OCI-LY1 (cell line): ENCODE results near the gene PEAK1.

Source experiments
- H2AFZ ChIP-seq: fragments of 200-600 bp; sonication (generic), shearing (Covaris generic); 2 replicates; pipeline ENCODE4 v1.6.0; 2014; ENCODE audit warnings: antibody characterized with exemption, mild to moderate bottlenecking, low read length
- H3F3A ChIP-seq: fragments of 200-600 bp; sonication (generic), shearing (Covaris generic); 2 replicates; pipeline ENCODE4 v1.6.0; 2014; ENCODE audit warnings: mild to moderate bottlenecking, antibody characterized with exemption, low read length, moderate library complexity; ENCODE audit not compliant: insufficient read depth
- H3K27ac ChIP-seq: fragments of 200-600 bp; sonication (generic); 2 replicates; pipeline ENCODE4 v1.5.1; 2014; ENCODE audit warnings: low read length, mixed run types, mild to moderate bottlenecking, low read depth; ENCODE audit not compliant: poor library complexity, severe bottlenecking
- H3K27me3 ChIP-seq: fragments of 200-600 bp; sonication (generic); 2 replicates; pipeline ENCODE4 v1.6.0; 2014; ENCODE audit warnings: antibody characterized with exemption, mild to moderate bottlenecking, low read length, moderate library complexity; ENCODE audit not compliant: insufficient read depth
- H3K36me3 ChIP-seq: fragments of 200-600 bp; sonication (generic); 2 replicates; pipeline ENCODE4 v1.6.1; 2014; ENCODE audit warnings: mild to moderate bottlenecking, antibody characterized with exemption, low read length, moderate library complexity, mixed read lengths; ENCODE audit not compliant: insufficient read depth
- H3K4me1 ChIP-seq: fragments of 200-600 bp; sonication (generic); 2 replicates; pipeline ENCODE4 v1.5.1; 2014; ENCODE audit warnings: mild to moderate bottlenecking, low read length, moderate library complexity; ENCODE audit not compliant: insufficient read depth, severe bottlenecking
- H3K4me2 ChIP-seq: fragments of 200-600 bp; sonication (generic), shearing (Covaris generic); 2 replicates; pipeline ENCODE4 v1.6.1; 2014; ENCODE audit warnings: low read length
- H3K4me3 ChIP-seq: fragments of 200-600 bp; sonication (generic); 2 replicates; pipeline ENCODE4 v1.5.1; 2014; ENCODE audit warnings: low read length, low read depth, mild to moderate bottlenecking, mixed read lengths; ENCODE audit not compliant: poor library complexity, severe bottlenecking
- H3K79me2 ChIP-seq: fragments of 200-600 bp; shearing (Covaris generic); 2 replicates; pipeline ENCODE4 v1.6.1; 2016; ENCODE audit warnings: mixed run types, low read length, mixed read lengths; ENCODE audit not compliant: insufficient read depth
- H3K9ac ChIP-seq: fragments of 200-600 bp; sonication (generic), shearing (Covaris generic); 2 replicates; pipeline ENCODE4 v1.6.1; 2014; ENCODE audit warnings: mild to moderate bottlenecking, low read length, mixed read lengths
- H3K9me2 ChIP-seq: fragments of 200-600 bp; sonication (generic), shearing (Covaris generic); 2 replicates; pipeline ENCODE4 v1.6.1; 2014; ENCODE audit warnings: low read depth, mild to moderate bottlenecking, low read length, mixed read lengths
- H3K9me3 ChIP-seq: fragments of 200-600 bp; shearing (Covaris generic); 2 replicates; pipeline ENCODE4 v1.6.1; 2014; ENCODE audit warnings: low read length, mixed read lengths
- H4K20me1 ChIP-seq: fragments of 200-600 bp; sonication (generic), shearing (Covaris generic); 2 replicates; pipeline ENCODE4 v1.6.0; 2016; ENCODE audit warnings: mild to moderate bottlenecking, low read length; ENCODE audit not compliant: insufficient read depth
- CTCF ChIP-seq: fragments of 200-600 bp; sonication (generic), shearing (Covaris generic); IDR thresholded peaks from 2 replicates; pipeline ENCODE4 v1.5.1; 2017; ENCODE audit warnings: mild to moderate bottlenecking, antibody characterized with exemption, low read length, moderate library complexity, mixed read lengths
- EZH2 ChIP-seq: fragments of 200-600 bp; sonication (generic), shearing (Covaris generic); IDR thresholded peaks from 2 replicates; pipeline ENCODE4 v1.8.0; 2017; ENCODE audit warnings: borderline replicate concordance, mixed run types, mild to moderate bottlenecking, antibody characterized with exemption, low read length, moderate library complexity, mixed read lengths

The PEAK1 gene

GRCh38 chr15:77091097-77091496 is 328.8 kb downstream of the PEAK1 start:
- Histone ChIP-seq H2AFZ (no peak overlapping the region), H4K20me1 (no peaks in the 10 kb centered on the region), H3K36me3 (no peaks in the 10 kb centered on the region), H3K9me3 (no peaks in the 10 kb centered on the region), H3K4me2 (no peak overlapping the region), H3K27ac (no peak overlapping the region), H3K79me2 (no peaks in the 10 kb centered on the region), H3F3A (no peaks in the 10 kb centered on the region), H3K4me3 (no peak overlapping the region), H3K4me1 (no peaks in the 10 kb centered on the region), H3K9me2 (no peaks in the 10 kb centered on the region), H3K27me3 (no peaks in the 10 kb centered on the region), H3K9ac (no peak overlapping the region)
- no peak for TF ChIP-seq EZH2
- no peak for TF ChIP-seq CTCF

- H2AFZ ChIP-seq = no peak overlapping the region
- H3F3A ChIP-seq = no peaks in the 10 kb centered on the region
- TF ChIP-seq EZH2 = no peak
- TF ChIP-seq CTCF = no peak
- H3K27ac ChIP-seq = no peak overlapping the region
- no peak overlapping the region for H3K4me3 ChIP-seq
- H3K36me3 ChIP-seq = no peaks in the 10 kb centered on the region
- no peaks in the 10 kb centered on the region for H3K27me3 ChIP-seq
- peaks cover 28% of the 10 kb centered on the region for H3K4me1 ChIP-seq
- no peak overlapping the region for H3K4me2 ChIP-seq
- no peaks in the 10 kb centered on the region for H3K9me2 ChIP-seq
- H3K79me2 ChIP-seq = no peaks in the 10 kb centered on the region
- H3K9ac ChIP-seq = no peak overlapping the region
- no peaks in the 10 kb centered on the region for H3K9me3 ChIP-seq
- H4K20me1 ChIP-seq = no peaks in the 10 kb centered on the region
These were observed 332.7 kb downstream of the PEAK1 start for GRCh38 chr15:77087213-77087612.

GRCh38 chr15:77085297-77085696 is 334.6 kb downstream of the PEAK1 start:
- no peak overlapping the region for H3K27ac ChIP-seq
- H3K4me2 ChIP-seq = no peak overlapping the region
- no peak overlapping the region for H2AFZ ChIP-seq

More at GRCh38 chr15:77085297-77085696, 334.6 kb downstream of the PEAK1 start:
- Histone ChIP-seq H3K27me3 (no peaks in the 10 kb centered on the region), H3K36me3 (no peaks in the 10 kb centered on the region), H3K4me3 (no peak overlapping the region), H3K9me3 (no peaks in the 10 kb centered on the region), H3K9ac (no peak overlapping the region), H3K9me2 (no peaks in the 10 kb centered on the region), H3K4me1 (peaks cover 29% of the 10 kb centered on the region), H3K79me2 (no peaks in the 10 kb centered on the region), H3F3A (no peaks in the 10 kb centered on the region), H4K20me1 (no peaks in the 10 kb centered on the region)
- TF ChIP-seq EZH2 (no peak), CTCF (no peak)
